A673 (cell line): ENCODE measurements around the gene CD1B. TPM values are rescaled to one million over a fixed set of nuclear protein-coding genes. Genes with fewer than 3 reads are reported as not detected.

Source experiments
- BruUV-seq: library from RNA; stranded (reverse); fragments of 400-500 nt; replicated peaks from 2 replicates; lab custom pipeline; 2021; lab: Mats Ljungman, UMichigan
- CTCF ChIA-PET: fragments of 300-600 bp; sonication (Branson Sonifier 250); formaldehyde crosslinking; loops from one replicate; lab custom pipeline; 2022; ENCODE audit warnings: antibody characterized with exemption; lab: Charles Lee
- POLR2A ChIA-PET: fragments of 300-600 bp; sonication (Branson Sonifier 250); formaldehyde crosslinking; loops from one replicate; lab custom pipeline; 2022; ENCODE audit warnings: antibody characterized with exemption; ENCODE audit not compliant: low non-redundant PET; lab: Charles Lee
- DNase-seq: peaks from one replicate; pipeline ENCODE4 v3.0.0-alpha.2; 2015; ENCODE audit warnings: low spot score
- H3K27ac ChIP-seq: fragments of 200-600 bp; sonication (generic); 2 replicates; pipeline ENCODE4 v1.5.1; 2016; ENCODE audit warnings: mixed run types, low read depth, mild to moderate bottlenecking, mixed read lengths, antibody characterized with exemption, low read length; ENCODE audit not compliant: poor library complexity, severe bottlenecking
- H3K27me3 ChIP-seq: fragments of 200-600 bp; sonication (generic); replicated peaks from 2 replicates; pipeline ENCODE4 v1.6.1; 2017; ENCODE audit warnings: mixed run types, low read depth, mild to moderate bottlenecking, mixed read lengths, antibody characterized with exemption, low read length; ENCODE audit not compliant: insufficient read depth, poor library complexity
- H3K36me3 ChIP-seq: fragments of 200-600 bp; sonication (generic); 2 replicates; pipeline ENCODE4 v1.6.1; 2016; ENCODE audit warnings: mixed run types, mild to moderate bottlenecking, mixed read lengths, antibody characterized with exemption, low read length; ENCODE audit not compliant: insufficient read depth, poor library complexity, severe bottlenecking
- H3K4me1 ChIP-seq: fragments of 200-600 bp; sonication (generic); 2 replicates; pipeline ENCODE4 v1.6.1; 2017; ENCODE audit warnings: mixed run types, mild to moderate bottlenecking, mixed read lengths, antibody characterized with exemption, low read length; ENCODE audit not compliant: insufficient read depth, poor library complexity, severe bottlenecking
- H3K4me3 ChIP-seq: fragments of 200-600 bp; sonication (generic); 2 replicates; pipeline ENCODE4 v1.5.1; 2016; ENCODE audit warnings: low read depth, mixed run types, mild to moderate bottlenecking, mixed read lengths, low read length; ENCODE audit not compliant: poor library complexity, severe bottlenecking
- H3K9me3 ChIP-seq: fragments of 200-600 bp; sonication (generic); 2 replicates; pipeline ENCODE4 v1.6.1; 2016; ENCODE audit warnings: mixed run types, low read depth, mild to moderate bottlenecking, mixed read lengths, antibody characterized with exemption, low read length; ENCODE audit not compliant: poor library complexity, severe bottlenecking
- EZH2 ChIP-seq: fragments of 200-600 bp; sonication (generic); IDR thresholded peaks from 2 replicates; pipeline ENCODE4 v1.6.1; 2017; ENCODE audit warnings: borderline replicate concordance, low read depth, mild to moderate bottlenecking, mixed read lengths, antibody characterized with exemption, low read length; ENCODE audit not compliant: poor library complexity, severe bottlenecking
- intact Hi-C: fragments of 100-400 bp; cut with micrococcal nuclease; formaldehyde crosslinking; loops from one replicate; pipeline ENCODE4 v1.10.0; 2022; ENCODE audit not compliant: unreplicated experiment
- total RNA-seq: library from RNA; stranded (reverse); gene quantifications from 2 replicates; pipeline ENCODE4 v1.2.3, GENCODE V29; 2021
- TF ChIP-seq, protein P1 (sequence below): fragments of 300-800, 200-600 bp; sonication (generic); conservative IDR thresholded peaks from 2 replicates; pipeline ENCODE4 v1.5.1; 2017; ENCODE audit warnings: low read depth, mild to moderate bottlenecking, antibody characterized with exemption, low read length, moderate library complexity, mixed read lengths

The CD1B gene
- total RNA-seq, 1 experiment from 2014 or later: not detected

DNA sequence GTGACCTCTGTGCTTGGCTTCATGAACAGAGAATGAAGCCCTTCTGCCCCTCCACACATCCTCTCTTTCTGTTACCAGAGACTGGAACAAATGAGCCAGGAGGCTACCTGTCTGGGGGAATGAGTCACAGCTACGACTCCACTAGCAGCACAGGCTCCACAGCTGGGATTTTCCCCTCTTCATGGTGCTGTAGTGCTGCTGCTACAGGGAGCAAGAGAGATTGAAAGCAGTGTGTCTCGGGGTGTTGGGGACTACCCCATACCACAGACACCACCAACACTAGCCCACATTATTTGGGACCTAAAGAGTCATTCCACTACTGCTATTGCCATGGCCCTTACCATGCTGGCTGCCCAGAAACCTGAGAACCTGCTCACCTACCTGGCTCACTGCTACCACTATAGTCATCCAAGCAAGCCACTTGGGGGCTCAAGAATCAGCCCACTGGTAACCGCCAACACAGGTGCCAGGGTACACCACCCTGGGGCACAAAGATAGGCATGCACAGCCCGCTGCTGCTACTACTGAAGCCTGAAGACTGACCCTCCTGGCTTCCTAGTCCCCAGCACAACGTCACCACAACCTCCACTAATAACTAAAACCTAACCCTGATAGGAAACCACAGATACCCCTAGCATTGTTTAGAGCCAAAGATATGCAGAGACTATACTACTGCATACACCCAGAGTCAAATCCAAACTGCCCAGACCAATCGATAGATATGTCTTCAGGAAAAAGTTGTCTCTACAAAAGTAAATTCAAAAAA, 40.0 kb upstream of the CD1B start:
- Histone ChIP-seq H3K36me3 (no peaks in the 10 kb centered on the region), H3K4me1 (no peaks in the 10 kb centered on the region), H3K4me3 (no peak overlapping the region), H3K27ac (no peak overlapping the region), H3K27me3 (peaks cover 24% of the 10 kb centered on the region), H3K9me3 (peaks cover 3% of the 10 kb centered on the region)
- intact Hi-C loops: no loop called here
- ChIA-PET POLR2A (no interaction called here), CTCF (no interaction called here)
- no peak for DNase-seq
- TF ChIP-seq, protein P1, sequence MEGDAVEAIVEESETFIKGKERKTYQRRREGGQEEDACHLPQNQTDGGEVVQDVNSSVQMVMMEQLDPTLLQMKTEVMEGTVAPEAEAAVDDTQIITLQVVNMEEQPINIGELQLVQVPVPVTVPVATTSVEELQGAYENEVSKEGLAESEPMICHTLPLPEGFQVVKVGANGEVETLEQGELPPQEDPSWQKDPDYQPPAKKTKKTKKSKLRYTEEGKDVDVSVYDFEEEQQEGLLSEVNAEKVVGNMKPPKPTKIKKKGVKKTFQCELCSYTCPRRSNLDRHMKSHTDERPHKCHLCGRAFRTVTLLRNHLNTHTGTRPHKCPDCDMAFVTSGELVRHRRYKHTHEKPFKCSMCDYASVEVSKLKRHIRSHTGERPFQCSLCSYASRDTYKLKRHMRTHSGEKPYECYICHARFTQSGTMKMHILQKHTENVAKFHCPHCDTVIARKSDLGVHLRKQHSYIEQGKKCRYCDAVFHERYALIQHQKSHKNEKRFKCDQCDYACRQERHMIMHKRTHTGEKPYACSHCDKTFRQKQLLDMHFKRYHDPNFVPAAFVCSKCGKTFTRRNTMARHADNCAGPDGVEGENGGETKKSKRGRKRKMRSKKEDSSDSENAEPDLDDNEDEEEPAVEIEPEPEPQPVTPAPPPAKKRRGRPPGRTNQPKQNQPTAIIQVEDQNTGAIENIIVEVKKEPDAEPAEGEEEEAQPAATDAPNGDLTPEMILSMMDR: no peak
- no peak for TF ChIP-seq EZH2
- no TSS peak for BruUV-seq

DNA sequence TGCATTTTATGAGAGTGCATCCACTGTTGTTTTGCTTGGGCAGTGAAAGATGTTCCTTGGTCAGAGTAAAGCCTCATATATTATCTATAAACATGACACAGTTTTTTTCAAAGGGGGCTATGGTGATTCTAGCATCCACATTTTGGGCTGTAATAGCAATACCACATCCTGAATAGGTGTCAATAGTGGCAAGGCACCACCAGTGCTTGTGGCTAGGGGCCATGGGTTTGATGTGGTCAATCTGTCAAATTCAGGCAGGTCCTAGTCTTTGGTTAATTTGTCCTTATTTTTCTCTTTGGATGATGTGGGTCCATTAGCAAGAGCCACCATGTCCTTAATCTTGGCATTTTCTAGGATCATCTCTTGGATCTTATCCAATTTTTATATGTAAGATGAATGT, 35.5 kb upstream of the CD1B start:
- no peaks in the 10 kb centered on the region for H3K4me1 ChIP-seq
- intact Hi-C loops: no loop called here
- no peak overlapping the region for H3K4me3 ChIP-seq
- no peak overlapping the region for H3K27ac ChIP-seq
- no peaks in the 10 kb centered on the region for H3K36me3 ChIP-seq
- ChIA-PET POLR2A (no interaction called here), CTCF (no interaction called here)
- H3K9me3 ChIP-seq: peaks cover 1% of the 10 kb centered on the region
- TF ChIP-seq, protein P1: no peak
- TF ChIP-seq EZH2: no peak
- peaks cover 17% of the 10 kb centered on the region for H3K27me3 ChIP-seq
- no TSS peak for BruUV-seq
- no peak for DNase-seq

DNA sequence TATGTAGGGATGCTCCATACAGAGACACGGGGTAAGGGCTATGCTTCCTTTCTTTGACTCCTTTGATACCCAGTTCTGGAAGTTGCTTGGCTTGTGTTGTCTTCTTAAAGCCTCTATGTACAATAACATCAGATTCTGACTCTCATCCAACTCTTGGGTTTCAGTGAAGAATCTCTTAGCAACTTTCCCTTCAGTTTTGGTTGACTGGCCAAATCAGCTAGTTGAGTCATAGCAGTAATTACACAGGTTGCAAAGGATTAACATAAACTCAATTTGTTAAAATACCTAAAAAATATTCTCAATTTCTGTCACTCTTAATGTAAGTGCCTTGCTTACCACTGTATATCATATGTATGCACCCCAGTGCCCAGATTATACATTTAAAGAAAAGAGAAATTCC, 31.6 kb upstream of the CD1B start:
- intact Hi-C loops: no loop called here
- ChIA-PET POLR2A (no interaction called here), CTCF (no interaction called here)
- TF ChIP-seq, protein P1: no peak
- TF ChIP-seq EZH2: no peak
- Histone ChIP-seq H3K27ac (no peak overlapping the region), H3K4me1 (no peaks in the 10 kb centered on the region), H3K9me3 (no peaks in the 10 kb centered on the region), H3K27me3 (peaks cover 5% of the 10 kb centered on the region), H3K4me3 (no peak overlapping the region), H3K36me3 (no peaks in the 10 kb centered on the region)
- no TSS peak for BruUV-seq
- DNase-seq: no peak
